Upper lobe of left lung (tissue), 6 donors: ENCODE data around the gene DMAC2. TPM values are rescaled to one million over a fixed set of nuclear protein-coding genes. Genes with fewer than 3 reads are reported as not detected.

ENCODE experiments used
- ATAC-seq, 2 donors: fragments of 200-7000 bp; cut with Tn5 transposase; one replicate each; pipeline ENCODE4 v1.9.1; 2022; ENCODE audit warnings: mild to moderate bottlenecking in 2 of 2, moderate library complexity in 2 of 2; ENCODE audit not compliant: low FRiP score in 2 of 2
- DNase-seq, 2 donors: peaks; one replicate each; pipeline ENCODE4 v3.0.0-alpha.2; 2019 to 2020
- H3K27ac ChIP-seq, 4 donors: fragments of 200-600 bp; sonication (generic); one replicate each; pipeline ENCODE4 v1.5.1; 2016 to 2019
- H3K27me3 ChIP-seq, 4 donors: fragments of 200-600 bp; sonication (generic); one replicate each; pipeline ENCODE4 v1.5.1; 2017 to 2019
- H3K36me3 ChIP-seq, 4 donors: fragments of 200-600 bp; sonication (generic); one replicate each; pipeline ENCODE4 v1.5.1; 2016 to 2019
- H3K4me1 ChIP-seq, 4 donors: fragments of 200-600 bp; sonication (generic); one replicate each; pipeline ENCODE4 v1.5.1; 2018 to 2019
- H3K4me3 ChIP-seq, 4 donors: fragments of 200-600 bp; sonication (generic); one replicate each; pipeline ENCODE4 v1.5.1; 2017 to 2019; ENCODE audit warnings: mild to moderate bottlenecking in 2 of 4, moderate library complexity in 1 of 4
- H3K9me3 ChIP-seq, 4 donors: fragments of 200-600 bp; sonication (generic); one replicate each; pipeline ENCODE4 v1.5.1; 2018 to 2019
- CTCF ChIP-seq, 6 experiments: fragments of 450-650 bp in 4 of 6; fragments of 200-600 bp in 2 of 6; sonication (generic) in 2 of 6; IDR thresholded peaks; one replicate each; pipeline ENCODE4 v1.5.1; 2016 to 2019; ENCODE audit warnings: antibody characterized with exemption in 6 of 6
- EP300 ChIP-seq, 4 donors: sonication (generic); formaldehyde crosslinking; IDR thresholded peaks; one replicate each; pipeline ENCODE4 v1.5.1; 2017; ENCODE audit warnings: antibody characterized with exemption in 4 of 4, control low read depth in 2 of 4
- POLR2A ChIP-seq, 4 donors: fragments of 450-650 bp; IDR thresholded peaks; one replicate each; pipeline ENCODE4 v1.5.1; 2016 to 2017; ENCODE audit warnings: antibody characterized with exemption in 4 of 4, mild to moderate bottlenecking in 2 of 4
- POLR2AphosphoS5 ChIP-seq, 2 donors: sonication (generic); formaldehyde crosslinking; IDR thresholded peaks; one replicate each; pipeline ENCODE4 v1.5.1; 2017; ENCODE audit warnings: antibody characterized with exemption in 2 of 2
- WGBS, 2 donors: methylation state at CpG; one replicate each; pipeline ENCODE4 v1.1.5; 2017 to 2018; 5-methylcytosine and 5-hydroxymethylcytosine counted together
- total RNA-seq, 6 donors: library from RNA; depleted of rRNA in 4 of 6; stranded (reverse); fragments of >200 nt in 4 of 6; gene quantifications; one replicate each; pipeline versions ENCODE4 v1.1.0 to v1.2.1, GENCODE V29; 2016 to 2021
- donor health status: DM: no; HTN: no; CAD: no; lungs with moderate emphysema.
- donor health status: DM: no; HTN: yes; CAD: no; lungs with severe emphysema.

The DMAC2 gene
- total RNA-seq, 6 donors from 2014 or later: 28.9 to 63.1 (median 38.3) TPM

GRCh38 chr19:41457241-41457640 lies 17.5 kb upstream of the DMAC2 start:
- no peak for ATAC-seq
- H3K4me3 ChIP-seq: no peak overlapping the region
- WGBS, 2 donors: 43 to 47% methylated on average over 1 of the region's 1 CpG
- no peaks in the 10 kb centered on the region for H3K27me3 ChIP-seq
- no peak for DNase-seq
- H3K9me3 ChIP-seq: no peaks in the 10 kb centered on the region
- H3K36me3 ChIP-seq: no peaks in the 10 kb centered on the region
- peaks cover 11 to 22% (median 16%) of the 10 kb centered on the region in 4 donors for H3K4me1 ChIP-seq
- TF ChIP-seq POLR2AphosphoS5 (IDR thresholded peaks at IDR 0.05): no peak
- no peak for TF ChIP-seq EP300 (IDR thresholded peaks at IDR 0.05)
- H3K27ac ChIP-seq: peak overlapping the region in 3 of 4 donors; percentile 29 to 75 (median 55)

- 19 to 20% methylated on average over 7 of the region's 7 CpGs for WGBS, 2 donors
- TF ChIP-seq CTCF (IDR thresholded peaks at IDR 0.05): no peak
- TF ChIP-seq POLR2AphosphoS5 (IDR thresholded peaks at IDR 0.05): no peak
- TF ChIP-seq EP300 (IDR thresholded peaks at IDR 0.05): no peak
- TF ChIP-seq POLR2A (IDR thresholded peaks at IDR 0.05): no peak
- peaks cover 11 to 22% (median 16%) of the 10 kb centered on the region in 4 donors for H3K4me1 ChIP-seq
- no peak for DNase-seq
- H3K36me3 ChIP-seq: no peaks in the 10 kb centered on the region
- no peaks in the 10 kb centered on the region for H3K9me3 ChIP-seq
- ATAC-seq: no peak
- H3K4me3 ChIP-seq: no peak overlapping the region
- H3K27ac ChIP-seq: peak overlapping the region; percentile 12 to 75 (median 42)
- no peaks in the 10 kb centered on the region for H3K27me3 ChIP-seq
These were observed 16.7 kb upstream of the DMAC2 start for GRCh38 chr19:41456342-41456918.

GRCh38 chr19:41455936-41456335 lies 16.2 kb upstream of the DMAC2 start:
- DNase-seq (no peak), ATAC-seq (no peak)
- no peaks in the 10 kb centered on the region for H3K27me3 ChIP-seq
- H3K4me1 ChIP-seq: peaks cover 11 to 22% (median 16%) of the 10 kb centered on the region in 4 donors
- no peaks in the 10 kb centered on the region for H3K9me3 ChIP-seq
- H3K36me3 ChIP-seq: no peaks in the 10 kb centered on the region
- H3K4me3 ChIP-seq: no peak overlapping the region
- 6 to 39% methylated on average over 2 of the region's 2 CpGs for WGBS, 2 donors
- TF ChIP-seq POLR2AphosphoS5 (IDR thresholded peaks at IDR 0.05): no peak
- peak overlapping the region in 3 of 4 donors; percentile 12 to 75 (median 55) for H3K27ac ChIP-seq

GRCh38 chr19:41452584-41453275 lies 13.0 kb upstream of the DMAC2 start:
- 71% methylated on average over 6 of the region's 6 CpGs for WGBS, 2 donors
- H3K36me3 ChIP-seq: no peaks in the 10 kb centered on the region
- no peak overlapping the region for H3K27ac ChIP-seq
- H3K9me3 ChIP-seq: no peaks in the 10 kb centered on the region
- H3K27me3 ChIP-seq: no peaks in the 10 kb centered on the region
- ATAC-seq: no peak
- H3K4me3 ChIP-seq: no peak overlapping the region
- no peak for DNase-seq
- peaks cover 15 to 32% (median 27%) of the 10 kb centered on the region in 4 donors for H3K4me1 ChIP-seq
- TF ChIP-seq CTCF (IDR thresholded peaks at IDR 0.05): no peak
- TF ChIP-seq POLR2AphosphoS5 (IDR thresholded peaks at IDR 0.05): no peak
- TF ChIP-seq EP300 (IDR thresholded peaks at IDR 0.05): no peak
- no peak for TF ChIP-seq POLR2A (IDR thresholded peaks at IDR 0.05)

GRCh38 chr19:41449865-41450178 lies 10.1 kb upstream of the DMAC2 start:
- H3K4me1 ChIP-seq: peaks cover 5 to 12% (median 11%) of the 10 kb centered on the region in 4 donors
- ATAC-seq: no peak

More at GRCh38 chr19:41449865-41450178, 10.1 kb upstream of the DMAC2 start:
- H3K27me3 ChIP-seq: no peaks in the 10 kb centered on the region
- no peaks in the 10 kb centered on the region for H3K9me3 ChIP-seq
- DNase-seq: no peak
- H3K4me3 ChIP-seq: no peak overlapping the region
- H3K36me3 ChIP-seq: no peaks in the 10 kb centered on the region
- peak overlapping the region in 1 of 4 donors; percentile 30 for H3K27ac ChIP-seq
- WGBS, 2 donors: 56 to 70% methylated on average over 3 of the region's 3 CpGs
- no peak for TF ChIP-seq POLR2A (IDR thresholded peaks at IDR 0.05)
- TF ChIP-seq CTCF (IDR thresholded peaks at IDR 0.05): no peak
- TF ChIP-seq EP300 (IDR thresholded peaks at IDR 0.05): no peak
- TF ChIP-seq POLR2AphosphoS5 (IDR thresholded peaks at IDR 0.05): no peak
